AG09309 (cell line): Measurements from ENCODE around the gene NSD1.

Experiments used
- DNase-seq: peaks from one replicate; pipeline ENCODE4 v3.0.0-alpha.2; 2010; ENCODE audit warnings: low read depth
- H3K4me3 ChIP-seq: 2 replicates; pipeline ENCODE4 v1.5.1; 2011; ENCODE audit warnings: mild to moderate bottlenecking, low read depth, low read length, moderate library complexity; ENCODE audit not compliant: control insufficient read depth
- CTCF ChIP-seq: IDR thresholded peaks from 2 replicates; pipeline ENCODE4 v1.5.1; 2011; ENCODE audit warnings: mild to moderate bottlenecking, low read depth, low read length, inconsistent platforms; ENCODE audit not compliant: insufficient read depth, control insufficient read depth; ENCODE audit errors: missing control alignments

NSD1 gene

GRCh38 chr5:177293819-177294581 is 160.4 kb downstream of the NSD1 start:
- H3K4me3 ChIP-seq: no peak overlapping the region
- DNase-seq: no peak
- TF ChIP-seq CTCF: no peak

DNA sequence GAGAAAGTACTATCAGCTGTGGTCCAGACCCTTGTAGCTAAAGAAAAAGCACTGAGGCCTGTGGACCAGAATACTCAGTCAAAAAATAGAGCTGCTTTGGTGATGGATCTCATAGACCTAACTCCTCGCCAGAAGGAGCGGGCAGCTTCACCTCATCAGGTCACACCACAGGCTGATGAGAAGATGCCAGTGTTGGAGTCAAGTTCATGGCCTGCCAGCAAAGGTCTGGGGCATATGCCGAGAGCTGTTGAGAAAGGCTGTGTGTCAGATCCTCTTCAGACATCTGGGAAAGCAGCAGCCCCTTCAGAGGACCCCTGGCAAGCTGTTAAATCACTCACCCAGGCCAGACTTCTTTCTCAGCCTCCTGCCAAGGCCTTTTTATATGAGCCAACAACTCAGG is 161.1 kb downstream of the NSD1 start:
- DNase-seq: no peak
- no peak for TF ChIP-seq CTCF
- H3K4me3 ChIP-seq: no peak overlapping the region

- DNase-seq: no peak
- TF ChIP-seq CTCF: no peak
- no peak overlapping the region for H3K4me3 ChIP-seq
Observed at GRCh38 chr5:177295924-177296323, 162.4 kb downstream of the NSD1 start.

DNA sequence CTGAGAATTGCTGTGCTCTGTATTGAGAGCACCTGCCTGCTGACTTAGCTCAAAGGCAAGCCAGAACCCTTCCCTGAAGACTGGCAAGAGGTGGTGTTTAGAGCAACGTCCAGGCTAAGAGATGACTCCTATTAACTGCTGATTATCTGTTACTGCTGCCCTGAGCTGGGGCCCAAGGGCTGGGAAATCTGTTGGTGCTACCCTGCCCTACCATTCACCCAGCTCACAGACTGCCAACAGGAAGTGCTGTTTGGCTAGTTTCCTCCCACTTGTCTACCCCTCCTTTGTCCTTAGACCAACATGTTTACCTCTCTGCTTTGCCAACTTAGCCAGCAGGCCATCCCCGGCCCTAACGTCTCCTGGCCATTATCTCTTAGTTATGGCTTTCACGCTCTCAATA is 163.0 kb downstream of the NSD1 start:
- H3K4me3 ChIP-seq: no peak overlapping the region
- DNase-seq: no peak
- TF ChIP-seq CTCF: no peak

DNA sequence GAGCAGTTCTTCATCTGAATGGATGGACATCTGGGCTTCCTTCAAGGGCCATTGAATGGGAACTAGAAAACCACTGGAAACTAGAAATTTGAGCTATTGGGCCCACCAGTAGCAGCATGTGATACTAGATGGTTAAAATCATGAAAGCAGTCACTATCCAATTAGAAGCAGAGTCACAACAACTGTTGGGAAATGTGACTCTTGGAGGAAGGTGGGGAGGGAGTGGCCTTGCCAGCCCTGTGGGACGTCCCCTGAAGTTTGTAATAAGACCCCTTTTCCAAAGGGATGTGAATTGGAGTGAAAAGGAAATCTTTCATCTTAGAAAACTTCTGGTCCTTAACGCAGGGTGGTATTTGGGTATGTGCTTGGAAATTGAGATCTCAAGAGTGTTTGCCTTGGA is 164.3 kb downstream of the NSD1 start:
- no peak for TF ChIP-seq CTCF
- no peak overlapping the region for H3K4me3 ChIP-seq
- DNase-seq: no peak

- no peak for DNase-seq
- no peak for TF ChIP-seq CTCF
Observed at GRCh38 chr5:177299697-177300096, 166.1 kb downstream of the NSD1 start.

DNA sequence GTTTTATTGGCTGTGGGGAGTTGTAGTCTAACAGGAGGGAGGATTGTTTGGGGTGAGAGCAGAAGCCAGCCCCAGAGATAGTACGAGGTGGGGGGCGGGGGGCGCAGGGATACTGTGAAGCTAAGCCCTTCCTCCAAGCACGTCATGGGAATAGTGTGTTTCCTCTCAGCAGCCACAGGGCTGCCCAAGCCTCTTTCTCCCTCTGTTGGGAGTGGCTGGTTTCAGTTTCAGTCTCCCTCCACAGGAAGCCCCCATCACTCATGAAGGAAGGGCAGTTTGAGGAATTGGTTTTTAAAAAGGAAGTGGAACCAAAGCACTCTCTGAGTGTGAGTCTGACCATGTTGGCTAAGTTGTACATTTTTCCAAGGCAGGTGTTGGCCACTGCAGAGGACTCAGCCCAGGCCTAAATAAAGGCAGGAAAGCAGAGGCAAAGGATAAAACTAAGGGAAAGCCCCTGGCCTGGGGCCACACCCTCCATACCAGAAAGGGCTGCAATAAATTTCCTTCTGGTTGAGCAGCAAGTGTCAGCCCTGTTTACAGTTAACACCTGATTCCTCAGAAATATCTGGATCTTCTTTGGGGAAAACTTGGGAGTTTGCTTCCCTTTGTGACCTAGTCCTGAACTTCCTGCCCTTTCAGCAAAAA is 166.8 kb downstream of the NSD1 start:
- DNase-seq: no peak
- H3K4me3 ChIP-seq: no peak overlapping the region
- TF ChIP-seq CTCF: no peak

More at GRCh38 chr5:177299697-177300096, 166.1 kb downstream of the NSD1 start:
- H3K4me3 ChIP-seq: no peak overlapping the region
